Spinal cord (tissue), 10 donors: Measurements from ENCODE around the gene ERFL. TPM values are rescaled to one million over a fixed set of nuclear protein-coding genes. Genes with fewer than 3 reads are reported as not detected.
A peak's percentile ranks its signal among the peaks of the same experiment; 100 is the strongest.

Experiments
- DNase-seq, 6 donors: peaks; one replicate each; pipeline versions ENCODE4 v3.0.0 to v3.0.0-alpha.2; 2013 to 2015; ENCODE audit warnings: low spot score in 6 of 6, low read depth in 4 of 6
- H3K27ac ChIP-seq: one replicate; pipeline ENCODE4 v1.5.1; 2013; ENCODE audit warnings: low read depth, low read length, control low read depth
- H3K27me3 ChIP-seq: one replicate; pipeline ENCODE4 v1.6.1; 2013; ENCODE audit warnings: low read length; ENCODE audit not compliant: control insufficient read depth, insufficient read depth
- H3K36me3 ChIP-seq: one replicate; pipeline ENCODE4 v1.6.1; 2013; ENCODE audit warnings: low read length; ENCODE audit not compliant: control insufficient read depth, insufficient read depth
- H3K4me1 ChIP-seq: one replicate; pipeline ENCODE4 v1.6.1; 2013; ENCODE audit warnings: low read length; ENCODE audit not compliant: control insufficient read depth, insufficient read depth
- H3K4me3 ChIP-seq: one replicate; pipeline ENCODE4 v1.5.1; 2013; ENCODE audit warnings: low read depth, low read length, control low read depth
- H3K9me3 ChIP-seq: one replicate; pipeline ENCODE4 v1.6.1; 2013; ENCODE audit warnings: low read length; ENCODE audit not compliant: control insufficient read depth, insufficient read depth
- WGBS: methylation state at CpG from one replicate; pipeline ENCODE4 v1.1.5; 2013; ENCODE audit warnings: missing lambda C conversion rate; ENCODE audit not compliant: insufficient coverage; 5-methylcytosine and 5-hydroxymethylcytosine counted together
- polyA plus RNA-seq, 2 donors: library from polyadenylated mRNA; unstranded; fragments of 120-200 nt; gene quantifications; one replicate each; pipeline ENCODE4 v1.2.1, GENCODE V29; 2013; ENCODE audit not compliant: insufficient read length in 2 of 2
- total RNA-seq, 2 donors: library from RNA; depleted of rRNA in 1 of 2; stranded (reverse); fragments of 120-200 nt in 1 of 2; fragments of >200 nt in 1 of 2; gene quantifications; one replicate each; pipeline versions ENCODE4 v1.2.3 to v1.2.4, GENCODE V29; 2013 to 2014
- donor health status: healthy.

ERFL gene
- total and polyA plus RNA-seq, 4 donors = 0.11 to 1.3 (median 0.78) TPM; not detected in 1

GRCh38 chr19:41898235-41898634 is 30.0 kb downstream of the ERFL start:
- Histone ChIP-seq H3K4me3 (no peak overlapping the region), H3K36me3 (peaks cover 78% of the 10 kb centered on the region), H3K4me1 (no peaks in the 10 kb centered on the region), H3K27me3 (no peaks in the 10 kb centered on the region), H3K27ac (no peak overlapping the region), H3K9me3 (no peaks in the 10 kb centered on the region)
- no peak for DNase-seq
- WGBS = 95% methylated on average over 12 of the region's 15 CpGs

DNA sequence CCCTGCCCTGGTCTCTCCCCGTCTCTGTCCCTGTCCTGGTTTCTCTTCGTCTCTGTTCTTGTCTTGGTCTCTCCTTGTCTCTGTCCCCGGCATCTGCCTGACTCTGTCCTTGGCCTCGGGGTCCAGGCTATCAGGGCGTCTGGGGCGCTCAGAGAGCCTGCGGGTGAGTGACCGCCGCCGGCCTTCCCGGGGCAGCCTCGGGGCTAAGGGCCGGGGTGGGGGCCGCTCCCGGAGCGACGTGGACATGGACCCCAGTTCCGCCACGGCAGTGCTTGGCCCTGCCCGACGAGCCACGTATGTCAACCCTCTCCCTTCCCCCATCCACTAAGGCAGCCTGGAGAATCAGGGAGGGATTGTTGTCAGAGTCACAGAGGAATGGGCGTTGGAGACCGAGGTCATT is 30.4 kb downstream of the ERFL start:
- Histone ChIP-seq H3K4me1 (no peaks in the 10 kb centered on the region), H3K27me3 (no peaks in the 10 kb centered on the region), H3K36me3 (peaks cover 78% of the 10 kb centered on the region), H3K9me3 (no peaks in the 10 kb centered on the region), H3K27ac (no peak overlapping the region), H3K4me3 (no peak overlapping the region)
- no peak for DNase-seq
- 91% methylated on average over 14 of the region's 24 CpGs for WGBS

DNA sequence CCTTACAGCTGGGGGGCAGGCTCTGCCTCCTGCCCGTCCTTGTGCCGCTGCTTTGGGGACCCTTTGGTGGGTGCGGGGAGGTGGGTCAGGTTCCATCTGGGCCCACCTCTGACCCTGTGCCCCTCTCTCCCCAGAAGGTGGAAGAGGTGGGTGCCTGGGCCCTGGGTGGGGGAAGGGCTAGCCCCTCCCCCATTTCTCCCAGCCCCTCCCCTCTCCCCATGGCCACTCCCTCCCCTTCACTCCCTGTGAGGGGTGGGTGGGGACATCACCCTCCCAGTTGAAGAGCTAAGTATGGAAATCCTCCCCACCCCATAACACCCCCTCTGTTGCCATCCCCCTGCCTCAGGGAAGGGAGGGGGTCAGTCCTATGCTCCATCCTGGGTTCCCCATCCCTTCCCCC is 31.1 kb downstream of the ERFL start:
- Histone ChIP-seq H3K4me1 (no peaks in the 10 kb centered on the region), H3K4me3 (no peak overlapping the region), H3K27me3 (no peaks in the 10 kb centered on the region), H3K27ac (no peak overlapping the region), H3K36me3 (peaks cover 78% of the 10 kb centered on the region), H3K9me3 (no peaks in the 10 kb centered on the region)
- DNase-seq = no peak
- WGBS = no CpG with 5 or more reads among the region's 3 CpGs

DNA sequence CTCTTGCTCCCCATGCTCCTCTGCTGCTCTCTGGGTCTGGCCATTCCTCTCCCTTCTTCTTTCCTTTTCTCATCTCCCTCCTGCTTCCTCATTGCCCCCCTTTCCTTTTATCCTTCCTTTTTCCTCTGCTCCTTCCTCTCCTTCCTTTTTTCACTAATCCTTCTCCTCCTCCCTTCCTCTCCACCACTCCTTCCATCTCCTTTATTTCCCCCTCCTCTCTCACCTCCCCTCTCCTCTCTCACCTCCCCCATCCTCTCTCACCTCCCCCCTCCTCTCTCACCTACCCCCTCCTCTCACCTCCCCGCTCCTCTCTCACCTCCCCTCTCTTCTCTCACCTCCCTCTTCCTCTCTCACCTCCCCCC is 31.7 kb downstream of the ERFL start:
- DNase-seq = no peak
- Histone ChIP-seq H3K4me3 (no peak overlapping the region), H3K27me3 (no peaks in the 10 kb centered on the region), H3K4me1 (no peaks in the 10 kb centered on the region), H3K27ac (no peak overlapping the region), H3K9me3 (no peaks in the 10 kb centered on the region), H3K36me3 (peaks cover 78% of the 10 kb centered on the region)
- no CpG with 5 or more reads among the region's 1 CpG for WGBS

- Histone ChIP-seq H3K27ac (no peak overlapping the region), H3K4me3 (no peak overlapping the region), H3K27me3 (no peaks in the 10 kb centered on the region), H3K4me1 (no peaks in the 10 kb centered on the region), H3K9me3 (no peaks in the 10 kb centered on the region), H3K36me3 (peaks cover 73% of the 10 kb centered on the region)
- no peak for DNase-seq
- 82% methylated on average over 16 of the region's 19 CpGs for WGBS
Measured at GRCh38 chr19:41895745-41896580, 32.3 kb downstream of the ERFL start.

GRCh38 chr19:41894350-41894749 is 33.9 kb downstream of the ERFL start:
- no peak for DNase-seq
- H3K27ac ChIP-seq = no peak overlapping the region
- 95% methylated on average over 13 of the region's 14 CpGs for WGBS

GRCh38 chr19:41893899-41894298 is 34.4 kb downstream of the ERFL start:
- Histone ChIP-seq H3K27ac (no peak overlapping the region), H3K9me3 (no peaks in the 10 kb centered on the region), H3K4me3 (no peak overlapping the region), H3K36me3 (peaks cover 80% of the 10 kb centered on the region), H3K27me3 (no peaks in the 10 kb centered on the region), H3K4me1 (no peaks in the 10 kb centered on the region)
- WGBS = 61% methylated on average over 6 of the region's 6 CpGs
- no peak for DNase-seq

More at GRCh38 chr19:41894350-41894749, 33.9 kb downstream of the ERFL start:
- H3K27me3 ChIP-seq = no peaks in the 10 kb centered on the region
- H3K9me3 ChIP-seq = no peaks in the 10 kb centered on the region
- no peaks in the 10 kb centered on the region for H3K4me1 ChIP-seq
- H3K36me3 ChIP-seq = peaks cover 78% of the 10 kb centered on the region
- H3K4me3 ChIP-seq = no peak overlapping the region

DNA sequence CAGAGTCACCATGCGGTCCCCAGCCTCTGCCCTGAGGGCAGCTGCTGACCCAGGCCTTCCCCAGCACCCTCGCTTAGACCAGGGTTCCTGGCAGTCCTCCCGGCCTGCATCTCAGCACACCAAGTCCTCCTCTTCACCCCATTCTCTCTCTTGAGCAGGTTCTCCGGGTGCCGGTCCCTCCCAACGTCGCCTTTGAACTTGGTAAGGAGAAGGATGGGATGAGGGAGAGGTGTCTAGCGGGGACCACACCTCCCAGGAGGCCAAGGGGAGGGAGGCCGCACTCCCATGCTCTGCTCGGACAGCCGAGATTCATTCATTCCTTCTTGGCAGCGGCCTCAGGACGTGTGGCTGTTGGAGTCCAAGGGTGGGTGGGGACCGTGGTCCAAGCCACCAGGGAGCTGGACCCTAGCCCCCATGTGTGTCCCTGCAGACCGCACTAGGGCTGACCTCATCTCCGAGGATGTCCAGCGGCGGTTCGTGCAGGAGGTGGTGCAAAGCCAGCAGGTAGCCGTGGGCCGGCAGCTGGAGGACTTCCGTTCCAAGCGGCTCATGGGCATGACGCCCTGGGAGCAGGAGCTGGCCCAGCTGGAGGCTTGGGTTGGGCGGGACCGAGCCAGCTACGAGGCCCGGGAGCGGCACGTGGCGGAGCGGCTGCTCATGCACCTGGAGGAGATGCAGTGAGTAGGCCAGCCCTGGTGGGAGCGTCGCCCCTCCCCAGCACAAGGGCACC is 35.9 kb downstream of the ERFL start:
- Histone ChIP-seq H3K4me1 (peaks cover 9% of the 10 kb centered on the region), H3K27me3 (no peaks in the 10 kb centered on the region), H3K4me3 (no peak overlapping the region), H3K36me3 (peaks cover 80% of the 10 kb centered on the region), H3K27ac (no peak overlapping the region), H3K9me3 (no peaks in the 10 kb centered on the region)
- DNase-seq = no peak
- WGBS = 86% methylated on average over 28 of the region's 34 CpGs

DNA sequence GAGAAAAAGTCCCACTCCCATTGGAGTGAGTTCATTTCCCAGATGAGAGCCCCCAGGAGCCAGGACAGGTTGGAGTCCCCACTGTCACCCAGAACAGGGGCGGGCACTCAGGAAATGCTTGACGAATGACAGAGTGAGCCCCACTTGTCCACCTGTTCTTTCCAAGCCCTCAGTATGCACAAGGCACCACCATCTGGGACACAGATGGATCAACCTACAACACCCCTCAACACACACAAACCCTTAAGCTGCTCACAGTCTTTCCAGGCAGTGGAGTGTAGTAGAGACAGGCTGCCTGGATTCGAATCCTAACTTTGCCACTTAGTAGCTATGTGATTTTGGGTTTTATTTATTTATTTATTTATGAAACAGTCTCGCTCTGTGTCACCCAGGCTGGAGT is 37.3 kb downstream of the ERFL start:
- no peaks in the 10 kb centered on the region for H3K27me3 ChIP-seq
- peak in 1 of 6 donors; percentile 32 for DNase-seq
- H3K36me3 ChIP-seq = peaks cover 67% of the 10 kb centered on the region
- WGBS = 100% methylated on average over 2 of the region's 4 CpGs
- no peaks in the 10 kb centered on the region for H3K9me3 ChIP-seq
- peaks cover 17% of the 10 kb centered on the region for H3K4me1 ChIP-seq
- H3K27ac ChIP-seq = no peak overlapping the region
- H3K4me3 ChIP-seq = no peak overlapping the region

- DNase-seq = no peak
- 92% methylated on average over 7 of the region's 8 CpGs for WGBS
- Histone ChIP-seq H3K27me3 (no peaks in the 10 kb centered on the region), H3K9me3 (no peaks in the 10 kb centered on the region), H3K36me3 (peaks cover 56% of the 10 kb centered on the region), H3K27ac (no peak overlapping the region), H3K4me3 (no peak overlapping the region), H3K4me1 (peaks cover 20% of the 10 kb centered on the region)
Measured at GRCh38 chr19:41889896-41890295, 38.4 kb downstream of the ERFL start.
